ENCODE measurements around the gene SULT1C4.

The SULT1C4 gene

GRCh38 chr2:108347786-108348185 is 30.0 kb upstream of the SULT1C4 start:
- TF ChIP-seq TAF1 (IDR thresholded peaks at IDR 0.05; ENCODE audit: borderline replicate concordance, insufficient read depth, low read length), result no peak
- TF ChIP-seq POLR2AphosphoS5 (IDR thresholded peaks at IDR 0.05; ENCODE audit: low read depth, low read length), result no peak
- no peak for TF ChIP-seq REST (IDR thresholded peaks at IDR 0.05; ENCODE audit: insufficient read depth in 1 of 2, low read depth in 2 of 2, low read length in 2 of 2)
- TF ChIP-seq SIN3A (IDR thresholded peaks at IDR 0.05; ENCODE audit: borderline replicate concordance, insufficient read depth, low read length), result no peak
- TF ChIP-seq FOXP2 (optimal IDR thresholded peaks at IDR 0.05; ENCODE audit: borderline replicate concordance, extremely low read depth, extremely low read length, insufficient read depth), result no peak

GRCh38 chr2:108348816-108349570 is 28.8 kb upstream of the SULT1C4 start:
- TF ChIP-seq REST (IDR thresholded peaks at IDR 0.05; ENCODE audit: insufficient read depth in 1 of 2, low read depth in 2 of 2, low read length in 2 of 2) (no peak), FOXP2 (optimal IDR thresholded peaks at IDR 0.05; ENCODE audit: borderline replicate concordance, extremely low read depth, extremely low read length, insufficient read depth) (no peak), TAF1 (IDR thresholded peaks at IDR 0.05; ENCODE audit: borderline replicate concordance, insufficient read depth, low read length) (no peak), SIN3A (IDR thresholded peaks at IDR 0.05; ENCODE audit: borderline replicate concordance, insufficient read depth, low read length) (no peak), POLR2AphosphoS5 (IDR thresholded peaks at IDR 0.05; ENCODE audit: low read depth, low read length) (no peak)

- no peak for TF ChIP-seq SIN3A (IDR thresholded peaks at IDR 0.05; ENCODE audit: borderline replicate concordance, insufficient read depth, low read length)
- no peak for TF ChIP-seq REST (IDR thresholded peaks at IDR 0.05; ENCODE audit: insufficient read depth in 1 of 2, low read depth in 2 of 2, low read length in 2 of 2)
- no peak for TF ChIP-seq POLR2AphosphoS5 (IDR thresholded peaks at IDR 0.05; ENCODE audit: low read depth, low read length)
Observed at GRCh38 chr2:108349571-108349928, 28.2 kb upstream of the SULT1C4 start.

- TF ChIP-seq POLR2AphosphoS5 (IDR thresholded peaks at IDR 0.05; ENCODE audit: low read depth, low read length) (no peak), SIN3A (IDR thresholded peaks at IDR 0.05; ENCODE audit: borderline replicate concordance, insufficient read depth, low read length) (no peak), FOXP2 (optimal IDR thresholded peaks at IDR 0.05; ENCODE audit: borderline replicate concordance, extremely low read depth, extremely low read length, insufficient read depth) (no peak), TAF1 (IDR thresholded peaks at IDR 0.05; ENCODE audit: borderline replicate concordance, insufficient read depth, low read length) (no peak), REST (IDR thresholded peaks at IDR 0.05; ENCODE audit: insufficient read depth in 1 of 2, low read depth in 2 of 2, low read length in 2 of 2) (no peak)
Observed at GRCh38 chr2:108351889-108352288, 25.9 kb upstream of the SULT1C4 start.

GRCh38 chr2:108354136-108354535 is 23.6 kb upstream of the SULT1C4 start:
- TF ChIP-seq REST (IDR thresholded peaks at IDR 0.05; ENCODE audit: insufficient read depth in 1 of 2, low read depth in 2 of 2, low read length in 2 of 2) (no peak), TAF1 (IDR thresholded peaks at IDR 0.05; ENCODE audit: borderline replicate concordance, insufficient read depth, low read length) (no peak), POLR2AphosphoS5 (IDR thresholded peaks at IDR 0.05; ENCODE audit: low read depth, low read length) (no peak), FOXP2 (optimal IDR thresholded peaks at IDR 0.05; ENCODE audit: borderline replicate concordance, extremely low read depth, extremely low read length, insufficient read depth) (no peak), SIN3A (IDR thresholded peaks at IDR 0.05; ENCODE audit: borderline replicate concordance, insufficient read depth, low read length) (no peak)

Measured in PFSK-1 (cell line).